Lower leg skin (tissue), 4 donors: ENCODE results near the gene PRR35. TPM values are rescaled to one million over a fixed set of nuclear protein-coding genes. Genes with fewer than 3 reads are reported as not detected.

Experiments
- DNase-seq, 2 donors: peaks; one replicate each; pipeline ENCODE4 v3.0.0-alpha.2; 2019; ENCODE audit warnings: low spot score in 2 of 2
- H3K4me3 ChIP-seq: fragments of 200-600 bp; sonication (generic); 2 replicates; pipeline ENCODE4 v1.5.1; 2017; ENCODE audit warnings: mild to moderate bottlenecking, low read depth; ENCODE audit not compliant: poor library complexity, severe bottlenecking
- CTCF ChIP-seq, 3 donors: fragments of 450-650 bp; IDR thresholded peaks; one replicate each; pipeline ENCODE4 v1.5.1; 2016; ENCODE audit warnings: antibody characterized with exemption in 3 of 3, mild to moderate bottlenecking in 3 of 3, moderate library complexity in 2 of 3
- POLR2A ChIP-seq, 2 donors: fragments of 450-650 bp; IDR thresholded peaks; one replicate each; pipeline ENCODE4 v1.6.1; 2016 to 2017; ENCODE audit warnings: antibody characterized with exemption in 2 of 2, mild to moderate bottlenecking in 1 of 2, moderate library complexity in 1 of 2
- WGBS, 2 donors: methylation state at CpG; one replicate each; pipeline ENCODE4 v1.1.5; 2018; 5-methylcytosine and 5-hydroxymethylcytosine counted together
- intact Hi-C: fragments of 100-400 bp; cut with DNase I; formaldehyde crosslinking; loops from one replicate; pipeline ENCODE4 v1.15.0; 2023; ENCODE audit warnings: low total_unique reads
- total RNA-seq, 4 donors: library from RNA; depleted of rRNA; stranded (reverse); fragments of >200 nt; gene quantifications; one replicate each; pipeline ENCODE4 v1.1.0, GENCODE V29; 2016

The PRR35 gene
- total RNA-seq, 4 donors from 2014 or later = not detected

GRCh38 chr16:518858-519257 lies 41.3 kb upstream of the PRR35 start:
- intact Hi-C loops = no loop called here
- 80 to 81% methylated on average over 9 of the region's 9 CpGs for WGBS, 2 donors
- DNase-seq = no peak
- no peak overlapping the region for H3K4me3 ChIP-seq
- no peak for TF ChIP-seq CTCF (IDR thresholded peaks at IDR 0.05)
- no peak for TF ChIP-seq POLR2A (IDR thresholded peaks at IDR 0.05)

GRCh38 chr16:519425-519824 lies 40.8 kb upstream of the PRR35 start:
- TF ChIP-seq CTCF (IDR thresholded peaks at IDR 0.05) (no peak), POLR2A (IDR thresholded peaks at IDR 0.05) (no peak)
- no peak for DNase-seq
- intact Hi-C loops = no loop called here
- H3K4me3 ChIP-seq = no peak overlapping the region
- WGBS, 2 donors = 94% methylated on average over 13 to 19 of the region's 19 CpGs

GRCh38 chr16:519841-520687 lies 40.1 kb upstream of the PRR35 start:
- 89 to 90% methylated on average over 23 to 30 of the region's 35 CpGs for whole genome bisulfite sequencing, 2 donors
- TF ChIP-seq POLR2A (IDR thresholded peaks at IDR 0.05) (no peak), CTCF (IDR thresholded peaks at IDR 0.05) (no peak)
- no peak overlapping the region for H3K4me3 ChIP-seq
- intact Hi-C loops = no loop called here
- no peak for DNase-seq

- TF ChIP-seq CTCF (IDR thresholded peaks at IDR 0.05) = no peak
- no peak for TF ChIP-seq POLR2A (IDR thresholded peaks at IDR 0.05)
- no peak for DNase-seq
- intact Hi-C loops = no loop called here
- 90 to 93% methylated on average over 12 to 13 of the region's 13 CpGs for WGBS, 2 donors
- no peak overlapping the region for H3K4me3 ChIP-seq
Measured at GRCh38 chr16:520847-521246, 39.3 kb upstream of the PRR35 start.

- peak in 1 of 2 donors; percentile 57 for DNase-seq
- TF ChIP-seq POLR2A (IDR thresholded peaks at IDR 0.05) (no peak), CTCF (IDR thresholded peaks at IDR 0.05) (no peak)
- 52 to 62% methylated on average over 27 to 34 of the region's 34 CpGs for WGBS, 2 donors
- no peak overlapping the region for H3K4me3 ChIP-seq
- intact Hi-C loops = no loop called here
Measured at GRCh38 chr16:521381-522210, 38.6 kb upstream of the PRR35 start.
